ENCODE data around the gene STAT5B. TPM values are rescaled to one million over a fixed set of nuclear protein-coding genes. Genes with fewer than 3 reads are reported as not detected.
A peak's percentile ranks its signal among the peaks of the same experiment; 100 is the strongest.

Gene STAT5B
- total and polyA plus RNA-seq, 9 of the 15 experiments (the other 6 are each of a cell fraction or from before 2014, with no cell fraction given) = 20.8 to 176 (median 92.4) TPM

DNA sequence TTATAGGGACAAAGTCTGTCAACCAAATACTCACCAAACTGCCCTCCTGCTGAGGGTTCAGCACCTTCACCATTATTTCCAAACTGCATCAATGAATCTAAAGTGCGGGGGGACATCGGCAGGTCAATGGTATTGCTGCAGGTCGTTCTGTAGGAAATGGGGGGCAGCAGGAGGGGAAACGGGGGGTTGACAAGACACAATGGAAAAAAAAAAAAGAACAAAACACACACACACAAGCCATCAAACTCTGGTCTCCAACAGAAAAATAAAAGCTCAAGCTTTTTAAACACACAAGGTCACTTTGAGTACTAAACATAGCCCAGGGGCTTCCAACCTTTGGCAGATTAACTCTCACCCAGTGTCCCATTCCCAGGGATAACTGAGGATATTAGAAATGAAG is 40.6 kb upstream of the STAT5B start:
- Histone ChIP-seq H4K20me1 (replicated peaks; ENCODE audit: control insufficient read depth, insufficient read depth, low read length) (no peaks in the 10 kb centered on the region), H3K79me2 (ENCODE audit: control insufficient read depth, insufficient read depth, low read length) (peaks cover 72% of the 10 kb centered on the region), H3K4me3 (peak overlapping the region; percentile 17; the same call in 1 of the 2 replicates), H3K27me3 (ENCODE audit: control insufficient read depth in 2 of 2, insufficient read depth in 2 of 2, low read length in 2 of 2) (no peaks in the 10 kb centered on the region), H3K4me2 (ENCODE audit: insufficient read depth, low read length) (peak overlapping the region; percentile 100), H3K9me1 (ENCODE audit: control insufficient read depth, insufficient read depth, low read length) (no peaks in the 10 kb centered on the region), H3K27ac (ENCODE audit: extremely low read depth, low read depth, low read length) (peak overlapping the region; percentile 100), H3K9me3 (replicated peaks; ENCODE audit: control insufficient read depth, insufficient read depth, low read depth, low read length) (no peaks in the 10 kb centered on the region), H3K4me1 (replicated peaks in 1 of 2; ENCODE audit: control insufficient read depth in 2 of 2, insufficient read depth in 2 of 2, low read length in 2 of 2) (peaks cover 87 to 90% of the 10 kb centered on the region in 2 experiments), H2AFZ (ENCODE audit: low read depth, low read length) (no peak overlapping the region), H3K9ac (ENCODE audit: insufficient read depth in 1 of 2, low read depth in 2 of 2, low read length in 2 of 2) (peak overlapping the region; percentile 83 to 100; a peak in 3 of 4 replicates), H3K36me3 (ENCODE audit: control insufficient read depth, insufficient read depth, low read length) (peaks cover 74% of the 10 kb centered on the region)
- intact Hi-C loops (cut with micrococcal nuclease) (loop anchor here (5.0 to 10.0 kb wide), 2 partner anchors 92 to 294 kb away; partner anchors contain the start of gene NKIRAS2), in situ Hi-C loops (cut with MboI) (no loop called here)
- no peak for DNase-seq (ENCODE audit: extremely low read depth in 1 of 4, low spot score in 3 of 4)
- TSS peak; percentile 24 for BruUV-seq (replicated peaks)
- ChIA-PET CTCF (ENCODE audit: low intra/inter-chr PET ratio) (no interaction called here), POLR2A (interaction anchor here (0.7 to 2.5 kb wide), 8 partner anchors 12 to 224 kb away, joined by 3 to 6 read pairs (median 4); no protein-coding TSS in a partner anchor)
- TF ChIP-seq TRIM28 (IDR thresholded peaks at IDR 0.05) (no peak), RBBP5 (IDR thresholded peaks at IDR 0.05; ENCODE audit: borderline replicate concordance, insufficient read depth, low read length, poor library complexity, severe bottlenecking) (no peak), POLR2H (tag; IDR thresholded peaks at IDR 0.05; ENCODE audit: low read depth) (0 out of 2 replicates have a peak, but pooled peaks have one; percentile 36), HDGF (IDR thresholded peaks at IDR 0.05) (0 out of 2 replicates have a peak, but pooled peaks have one; percentile 20), GABPA (tag; conservative IDR thresholded peaks at IDR 0.05; ENCODE audit: low read depth) (0 out of 2 replicates have a peak, but pooled peaks have one; percentile 20), ZNF584 (CRISPR knock-in tag; IDR thresholded peaks at IDR 0.05; ENCODE audit: low read depth) (no peak), NFRKB (IDR thresholded peaks at IDR 0.05; ENCODE audit: low read depth) (peak; percentile 48; the same call in 1 of the 2 replicates), POLR2A (conservative IDR thresholded peaks at IDR 0.05) (peak; percentile 23; the same call in 1 of the 2 replicates)
- TF ChIP-seq, protein P1, sequence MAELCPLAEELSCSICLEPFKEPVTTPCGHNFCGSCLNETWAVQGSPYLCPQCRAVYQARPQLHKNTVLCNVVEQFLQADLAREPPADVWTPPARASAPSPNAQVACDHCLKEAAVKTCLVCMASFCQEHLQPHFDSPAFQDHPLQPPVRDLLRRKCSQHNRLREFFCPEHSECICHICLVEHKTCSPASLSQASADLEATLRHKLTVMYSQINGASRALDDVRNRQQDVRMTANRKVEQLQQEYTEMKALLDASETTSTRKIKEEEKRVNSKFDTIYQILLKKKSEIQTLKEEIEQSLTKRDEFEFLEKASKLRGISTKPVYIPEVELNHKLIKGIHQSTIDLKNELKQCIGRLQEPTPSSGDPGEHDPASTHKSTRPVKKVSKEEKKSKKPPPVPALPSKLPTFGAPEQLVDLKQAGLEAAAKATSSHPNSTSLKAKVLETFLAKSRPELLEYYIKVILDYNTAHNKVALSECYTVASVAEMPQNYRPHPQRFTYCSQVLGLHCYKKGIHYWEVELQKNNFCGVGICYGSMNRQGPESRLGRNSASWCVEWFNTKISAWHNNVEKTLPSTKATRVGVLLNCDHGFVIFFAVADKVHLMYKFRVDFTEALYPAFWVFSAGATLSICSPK (IDR thresholded peaks at IDR 0.05; ENCODE audit: borderline replicate concordance) = 0 out of 2 replicates have a peak, but pooled peaks have one; percentile 76
- TF ChIP-seq, protein P2, sequence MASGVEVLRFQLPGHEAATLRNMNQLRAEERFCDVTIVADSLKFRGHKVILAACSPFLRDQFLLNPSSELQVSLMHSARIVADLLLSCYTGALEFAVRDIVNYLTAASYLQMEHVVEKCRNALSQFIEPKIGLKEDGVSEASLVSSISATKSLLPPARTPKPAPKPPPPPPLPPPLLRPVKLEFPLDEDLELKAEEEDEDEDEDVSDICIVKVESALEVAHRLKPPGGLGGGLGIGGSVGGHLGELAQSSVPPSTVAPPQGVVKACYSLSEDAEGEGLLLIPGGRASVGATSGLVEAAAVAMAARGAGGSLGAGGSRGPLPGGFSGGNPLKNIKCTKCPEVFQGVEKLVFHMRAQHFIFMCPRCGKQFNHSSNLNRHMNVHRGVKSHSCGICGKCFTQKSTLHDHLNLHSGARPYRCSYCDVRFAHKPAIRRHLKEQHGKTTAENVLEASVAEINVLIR (CRISPR knock-in tag; IDR thresholded peaks at IDR 0.05) = 0 out of 2 replicates have a peak, but pooled peaks have one; percentile 5
- TF ChIP-seq, protein P3, sequence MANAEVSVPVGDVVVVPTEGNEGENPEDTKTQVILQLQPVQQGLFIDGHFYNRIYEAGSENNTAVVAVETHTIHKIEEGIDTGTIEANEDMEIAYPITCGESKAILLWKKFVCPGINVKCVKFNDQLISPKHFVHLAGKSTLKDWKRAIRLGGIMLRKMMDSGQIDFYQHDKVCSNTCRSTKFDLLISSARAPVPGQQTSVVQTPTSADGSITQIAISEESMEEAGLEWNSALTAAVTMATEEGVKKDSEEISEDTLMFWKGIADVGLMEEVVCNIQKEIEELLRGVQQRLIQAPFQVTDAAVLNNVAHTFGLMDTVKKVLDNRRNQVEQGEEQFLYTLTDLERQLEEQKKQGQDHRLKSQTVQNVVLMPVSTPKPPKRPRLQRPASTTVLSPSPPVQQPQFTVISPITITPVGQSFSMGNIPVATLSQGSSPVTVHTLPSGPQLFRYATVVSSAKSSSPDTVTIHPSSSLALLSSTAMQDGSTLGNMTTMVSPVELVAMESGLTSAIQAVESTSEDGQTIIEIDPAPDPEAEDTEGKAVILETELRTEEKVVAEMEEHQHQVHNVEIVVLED (CRISPR knock-in tag; IDR thresholded peaks at IDR 0.05) = 0 out of 2 replicates have a peak, but pooled peaks have one; percentile 19
- TF ChIP-seq, protein P4, sequence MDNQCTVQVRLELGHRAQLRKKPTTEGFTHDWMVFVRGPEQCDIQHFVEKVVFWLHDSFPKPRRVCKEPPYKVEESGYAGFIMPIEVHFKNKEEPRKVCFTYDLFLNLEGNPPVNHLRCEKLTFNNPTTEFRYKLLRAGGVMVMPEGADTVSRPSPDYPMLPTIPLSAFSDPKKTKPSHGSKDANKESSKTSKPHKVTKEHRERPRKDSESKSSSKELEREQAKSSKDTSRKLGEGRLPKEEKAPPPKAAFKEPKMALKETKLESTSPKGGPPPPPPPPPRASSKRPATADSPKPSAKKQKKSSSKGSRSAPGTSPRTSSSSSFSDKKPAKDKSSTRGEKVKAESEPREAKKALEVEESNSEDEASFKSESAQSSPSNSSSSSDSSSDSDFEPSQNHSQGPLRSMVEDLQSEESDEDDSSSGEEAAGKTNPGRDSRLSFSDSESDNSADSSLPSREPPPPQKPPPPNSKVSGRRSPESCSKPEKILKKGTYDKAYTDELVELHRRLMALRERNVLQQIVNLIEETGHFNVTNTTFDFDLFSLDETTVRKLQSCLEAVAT (IDR thresholded peaks at IDR 0.05) = peak; percentile 74 to 82
- no peak for FAIRE-seq
- no peak for ATAC-seq
- 21% methylated on average over 4 of the region's 4 CpGs for WGBS (ENCODE audit: insufficient coverage, low coverage, missing lambda C conversion rate)

Data from K562 (cell line).